GM19463 (cell line): ENCODE measurements around the gene HAUS7.

Experiments used
- ATAC-seq: cut with Tn5 transposase; IDR thresholded peaks from one replicate; pipeline ENCODE4 v1.9.1; 2021; ENCODE audit warnings: mild to moderate bottlenecking, moderate library complexity; ENCODE audit not compliant: unreplicated experiment

HAUS7 gene

GRCh38 chrX:153499876-153500275 lies 29.5 kb upstream of the HAUS7 start:
- ATAC-seq: no peak

GRCh38 chrX:153499341-153499740 lies 29.0 kb upstream of the HAUS7 start:
- ATAC-seq: no peak

- ATAC-seq: no peak
Measured at GRCh38 chrX:153498453-153498852, 28.1 kb upstream of the HAUS7 start.

GRCh38 chrX:153496590-153496959 lies 26.2 kb upstream of the HAUS7 start:
- ATAC-seq: no peak

GRCh38 chrX:153495903-153496589 lies 25.7 kb upstream of the HAUS7 start:
- no peak for ATAC-seq

- no peak for ATAC-seq
Measured at GRCh38 chrX:153495362-153495751, 25.0 kb upstream of the HAUS7 start.

- ATAC-seq: no peak
Measured at GRCh38 chrX:153494541-153495361, 24.4 kb upstream of the HAUS7 start, which contains the start of gene BGN. BGN (plus strand) TSS chrX:153494980; CDS start chrX:153504632, 9,652 bp downstream.

GRCh38 chrX:153494061-153494460 lies 23.7 kb upstream of the HAUS7 start:
- no peak for ATAC-seq

GRCh38 chrX:153493085-153493484 lies 22.7 kb upstream of the HAUS7 start:
- no peak for ATAC-seq

- ATAC-seq: no peak
Measured at GRCh38 chrX:153492543-153492942, 22.2 kb upstream of the HAUS7 start.

- ATAC-seq: no peak
Measured at GRCh38 chrX:153491918-153492317, 21.5 kb upstream of the HAUS7 start.

GRCh38 chrX:153491351-153491914 lies 21.1 kb upstream of the HAUS7 start:
- no peak for ATAC-seq

- ATAC-seq: no peak
Measured at GRCh38 chrX:153490217-153490930, 20.0 kb upstream of the HAUS7 start.

- no peak for ATAC-seq
Measured at GRCh38 chrX:153488231-153488914, 18.0 kb upstream of the HAUS7 start.

GRCh38 chrX:153487590-153488071 lies 17.3 kb upstream of the HAUS7 start:
- ATAC-seq: no peak

GRCh38 chrX:153486171-153486570 lies 15.8 kb upstream of the HAUS7 start:
- no peak for ATAC-seq

GRCh38 chrX:153485396-153486080 lies 15.2 kb upstream of the HAUS7 start:
- ATAC-seq: no peak

GRCh38 chrX:153482376-153483015 lies 12.1 kb upstream of the HAUS7 start:
- no peak for ATAC-seq

GRCh38 chrX:153481043-153481442 lies 10.7 kb upstream of the HAUS7 start:
- ATAC-seq: no peak

- ATAC-seq: no peak
Measured at GRCh38 chrX:153478746-153479145, 8.4 kb upstream of the HAUS7 start.
